Lower leg skin (tissue), 3 donors: Measurements from ENCODE around the gene C1orf115.

Experiments
- CTCF ChIP-seq, 3 donors: fragments of 450-650 bp; IDR thresholded peaks; one replicate each; pipeline ENCODE4 v1.5.1; 2016; ENCODE audit warnings: antibody characterized with exemption in 3 of 3, mild to moderate bottlenecking in 3 of 3, moderate library complexity in 2 of 3
- POLR2A ChIP-seq, 2 donors: fragments of 450-650 bp; IDR thresholded peaks; one replicate each; pipeline ENCODE4 v1.6.1; 2016 to 2017; ENCODE audit warnings: antibody characterized with exemption in 2 of 2, mild to moderate bottlenecking in 1 of 2, moderate library complexity in 1 of 2

- no peak for TF ChIP-seq CTCF (IDR thresholded peaks at IDR 0.05)
- TF ChIP-seq POLR2A (IDR thresholded peaks at IDR 0.05), result no peak
Measured at GRCh38 chr1:220696863-220697231, 6.7 kb downstream of the C1orf115 start.
